ENCODE results near the gene GAS2L2. TPM values are rescaled to one million over a fixed set of nuclear protein-coding genes. Genes with fewer than 3 reads are reported as not detected.

Gene GAS2L2
- total RNA-seq, 1 donor from 2014 or later, result 0.22 TPM

DNA sequence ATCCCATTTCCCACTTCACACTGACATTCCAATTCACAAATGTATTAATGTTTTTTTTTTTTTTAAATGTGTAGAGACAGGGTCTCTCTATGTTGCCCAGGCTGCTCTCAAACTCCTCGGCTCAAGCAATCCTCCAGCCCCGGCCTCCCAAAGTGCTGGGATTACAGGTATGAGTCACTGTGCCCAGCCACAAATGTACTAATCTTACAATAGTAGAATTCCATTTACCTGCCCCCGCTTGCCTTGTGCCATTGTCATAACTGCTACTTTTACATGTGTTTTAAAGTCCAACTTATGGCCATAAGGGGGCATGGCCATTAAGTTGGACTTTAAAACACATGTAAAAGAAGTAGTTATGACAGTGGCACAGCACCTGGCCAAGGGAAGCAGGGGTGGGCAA is 37.8 kb upstream of the GAS2L2 start:
- Mint-ChIP-seq H3K36me3 (no peaks in the 10 kb centered on the region), H3K4me3 (no peak overlapping the region), H3K27me3 (peaks cover 63% of the 10 kb centered on the region), H3K9me3 (no peaks in the 10 kb centered on the region), H3K4me1 (ENCODE audit: unreplicated experiment) (peaks cover 23% of the 10 kb centered on the region), H3K27ac (no peak overlapping the region)
- no peak for DNase-seq (ENCODE audit: extremely low spot score, unreplicated experiment)
- TF ChIP-seq, protein P1, sequence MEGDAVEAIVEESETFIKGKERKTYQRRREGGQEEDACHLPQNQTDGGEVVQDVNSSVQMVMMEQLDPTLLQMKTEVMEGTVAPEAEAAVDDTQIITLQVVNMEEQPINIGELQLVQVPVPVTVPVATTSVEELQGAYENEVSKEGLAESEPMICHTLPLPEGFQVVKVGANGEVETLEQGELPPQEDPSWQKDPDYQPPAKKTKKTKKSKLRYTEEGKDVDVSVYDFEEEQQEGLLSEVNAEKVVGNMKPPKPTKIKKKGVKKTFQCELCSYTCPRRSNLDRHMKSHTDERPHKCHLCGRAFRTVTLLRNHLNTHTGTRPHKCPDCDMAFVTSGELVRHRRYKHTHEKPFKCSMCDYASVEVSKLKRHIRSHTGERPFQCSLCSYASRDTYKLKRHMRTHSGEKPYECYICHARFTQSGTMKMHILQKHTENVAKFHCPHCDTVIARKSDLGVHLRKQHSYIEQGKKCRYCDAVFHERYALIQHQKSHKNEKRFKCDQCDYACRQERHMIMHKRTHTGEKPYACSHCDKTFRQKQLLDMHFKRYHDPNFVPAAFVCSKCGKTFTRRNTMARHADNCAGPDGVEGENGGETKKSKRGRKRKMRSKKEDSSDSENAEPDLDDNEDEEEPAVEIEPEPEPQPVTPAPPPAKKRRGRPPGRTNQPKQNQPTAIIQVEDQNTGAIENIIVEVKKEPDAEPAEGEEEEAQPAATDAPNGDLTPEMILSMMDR (conservative IDR thresholded peaks at IDR 0.05), result no peak

DNA sequence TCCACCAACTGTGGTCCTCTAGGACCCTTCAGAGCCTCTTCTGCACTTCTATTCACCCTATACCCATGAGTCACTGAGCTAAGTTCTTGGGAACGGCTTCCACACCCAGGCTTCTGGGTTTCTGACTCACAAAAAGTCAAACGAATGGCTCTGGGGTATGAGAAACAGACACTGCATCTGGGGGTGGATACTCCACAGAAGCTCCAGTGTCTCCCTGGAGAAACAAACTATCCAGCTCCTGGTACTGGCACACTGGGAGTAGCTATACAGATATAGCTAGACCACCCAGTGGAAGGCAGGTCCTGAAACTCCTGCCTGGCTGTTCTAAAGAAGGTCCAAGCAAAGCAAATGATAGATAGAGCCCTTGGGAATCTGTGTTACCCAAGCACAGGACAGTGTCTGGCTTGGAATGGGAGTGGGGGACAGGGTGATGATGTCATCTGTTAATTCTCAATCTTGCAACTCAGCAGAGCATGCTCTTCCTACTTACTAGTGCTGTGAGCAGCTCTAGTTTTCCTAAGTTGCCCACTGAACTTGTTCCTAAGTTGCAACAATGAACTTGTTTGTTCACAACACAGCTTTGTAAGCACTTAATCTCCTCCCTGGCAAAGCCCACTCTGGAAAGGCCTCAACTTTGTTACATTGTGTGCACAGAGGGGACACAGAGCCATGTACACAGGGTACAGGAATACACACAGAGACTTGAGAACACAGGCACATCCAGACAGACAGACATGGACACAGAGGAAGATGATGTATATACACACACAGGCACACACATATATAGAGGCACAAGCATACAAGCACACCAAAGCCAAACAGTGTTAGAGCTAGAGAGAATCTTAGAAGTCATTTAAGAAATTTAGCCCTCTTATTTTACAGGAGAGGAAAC is 35.7 kb upstream of the GAS2L2 start:
- Mint-ChIP-seq H3K27me3 (peaks cover 45% of the 10 kb centered on the region), H3K4me3 (no peak overlapping the region), H3K36me3 (no peaks in the 10 kb centered on the region), H3K9me3 (no peaks in the 10 kb centered on the region), H3K4me1 (ENCODE audit: unreplicated experiment) (peaks cover 22% of the 10 kb centered on the region), H3K27ac (peak overlapping the region; percentile 29)
- TF ChIP-seq, protein P1 (conservative IDR thresholded peaks at IDR 0.05), result no peak
- DNase-seq (ENCODE audit: extremely low spot score, unreplicated experiment), result no peak

DNA sequence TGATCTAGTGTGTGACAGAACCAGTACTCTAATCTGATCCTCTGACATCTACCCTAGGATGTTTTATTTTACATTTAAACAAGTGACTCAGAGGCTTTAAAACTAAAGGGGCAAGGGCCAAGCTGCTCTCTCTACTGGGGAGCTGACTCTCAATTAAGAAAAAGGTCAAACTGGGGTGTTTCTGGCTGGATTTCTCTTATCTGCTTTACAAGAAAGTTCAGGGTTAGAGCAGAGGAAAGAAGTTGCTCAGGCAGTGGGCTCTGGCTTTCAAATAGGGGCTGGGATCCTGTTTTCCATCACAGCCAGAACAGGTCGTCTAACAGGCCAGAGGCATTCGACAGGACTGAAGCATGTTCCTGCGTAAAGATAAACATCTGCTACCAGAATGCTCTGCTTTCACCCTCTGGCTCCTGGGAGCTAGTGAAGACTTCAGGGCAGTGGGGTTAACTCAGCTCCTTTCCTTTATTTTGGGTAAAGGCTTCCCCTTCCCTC is 33.9 kb upstream of the GAS2L2 start:
- peaks cover 34% of the 10 kb centered on the region for H3K27me3 Mint-ChIP-seq
- no peak overlapping the region for H3K4me3 Mint-ChIP-seq
- DNase-seq (ENCODE audit: extremely low spot score, unreplicated experiment), result no peak
- H3K27ac Mint-ChIP-seq, result peak overlapping the region; percentile 47
- peaks cover 22% of the 10 kb centered on the region for H3K4me1 Mint-ChIP-seq (ENCODE audit: unreplicated experiment)
- H3K9me3 Mint-ChIP-seq, result no peaks in the 10 kb centered on the region
- H3K36me3 Mint-ChIP-seq, result no peaks in the 10 kb centered on the region
- TF ChIP-seq, protein P1 (conservative IDR thresholded peaks at IDR 0.05), result no peak

DNA sequence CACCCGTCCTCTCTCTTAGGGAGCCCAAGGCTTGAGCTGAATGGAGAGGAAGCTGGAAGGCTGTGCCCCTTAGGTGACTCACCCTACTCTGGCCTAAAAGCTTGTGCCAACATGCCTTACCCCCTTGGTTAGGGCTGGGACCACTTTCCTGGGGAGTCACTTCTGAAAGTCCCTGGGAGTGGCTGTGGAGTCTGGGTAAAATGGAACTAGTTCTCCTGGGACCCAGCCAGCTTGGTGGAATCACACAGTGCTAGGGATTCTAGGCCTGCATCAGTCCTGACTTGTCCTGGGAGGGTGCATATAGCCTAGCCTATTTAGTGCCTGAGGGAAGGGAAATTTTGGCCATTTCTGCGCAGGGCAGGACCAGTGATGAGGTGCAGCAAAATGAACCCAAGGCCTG is 31.9 kb upstream of the GAS2L2 start:
- no peaks in the 10 kb centered on the region for H3K9me3 Mint-ChIP-seq

DNA sequence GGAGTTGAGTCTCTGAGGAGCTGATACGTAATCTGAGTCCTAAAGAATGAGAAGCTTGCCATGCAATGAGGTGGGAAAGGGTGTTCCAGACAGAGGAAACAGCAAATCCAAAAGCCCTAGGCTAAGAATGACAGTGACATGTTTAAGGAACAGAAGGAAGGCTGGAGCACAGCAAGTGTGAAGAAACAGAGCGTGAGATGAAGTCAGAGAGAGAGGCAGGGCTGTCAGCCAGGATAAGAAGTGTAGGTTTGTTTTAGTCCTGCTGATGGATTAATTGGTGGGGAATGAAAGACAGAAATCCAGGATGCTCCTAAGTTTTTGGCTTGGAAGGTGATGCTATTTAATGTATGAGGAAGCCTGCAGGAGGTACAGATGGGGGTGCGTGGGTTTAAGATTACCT is 27.9 kb upstream of the GAS2L2 start:
- no peak for DNase-seq (ENCODE audit: extremely low spot score, unreplicated experiment)
- TF ChIP-seq, protein P1 (conservative IDR thresholded peaks at IDR 0.05), result no peak
- no peak overlapping the region for H3K27ac Mint-ChIP-seq
- H3K4me1 Mint-ChIP-seq (ENCODE audit: unreplicated experiment), result peaks cover 10% of the 10 kb centered on the region
- peaks cover 17% of the 10 kb centered on the region for H3K27me3 Mint-ChIP-seq
- H3K36me3 Mint-ChIP-seq, result no peaks in the 10 kb centered on the region
- no peaks in the 10 kb centered on the region for H3K9me3 Mint-ChIP-seq
- H3K4me3 Mint-ChIP-seq, result no peak overlapping the region

More for the DNA sequence above, 31.9 kb upstream of the GAS2L2 start:
- H3K27me3 Mint-ChIP-seq, result peaks cover 26% of the 10 kb centered on the region
- DNase-seq (ENCODE audit: extremely low spot score, unreplicated experiment), result no peak
- H3K36me3 Mint-ChIP-seq, result no peaks in the 10 kb centered on the region
- H3K4me1 Mint-ChIP-seq (ENCODE audit: unreplicated experiment), result peaks cover 27% of the 10 kb centered on the region
- TF ChIP-seq, protein P1 (conservative IDR thresholded peaks at IDR 0.05), result no peak
- no peak overlapping the region for H3K27ac Mint-ChIP-seq
- no peak overlapping the region for H3K4me3 Mint-ChIP-seq

Data from type B pancreatic cell (in vitro differentiated cells).